B cell (primary cell): Measurements from ENCODE around the gene MMS19. TPM values are rescaled to one million over a fixed set of nuclear protein-coding genes. Genes with fewer than 3 reads are reported as not detected.

Experiments used
- ATAC-seq: fragments of 200-7000 bp; cut with Tn5 transposase; one replicate; pipeline ENCODE4 v1.10.0; 2021; ENCODE audit warnings: low read depth, mild to moderate bottlenecking, moderate number of reproducible peaks, moderate library complexity
- CTCF ChIA-PET: fragments of 350-600 bp; sonication (Branson Sonifier 250); formaldehyde crosslinking; loops from one replicate; lab custom pipeline; 2021; ENCODE audit warnings: antibody characterized with exemption, inconsistent platforms; lab: Charles Lee
- POLR2A ChIA-PET: fragments of 350-600 bp; sonication (Branson Sonifier 250); formaldehyde crosslinking; loops from one replicate; lab custom pipeline; 2021; ENCODE audit warnings: antibody characterized with exemption; lab: Charles Lee
- DNase-seq: peaks from one replicate; pipeline ENCODE4 v3.0.0; 2013
- H2AFZ ChIP-seq: 2 replicates; pipeline ENCODE4 v1.6.1; 2012; ENCODE audit warnings: mild to moderate bottlenecking, low read depth, low read length; ENCODE audit not compliant: insufficient read depth, poor library complexity, severe bottlenecking
- H3K27ac ChIP-seq, 2 donors: 1 replicate in 1 of 2; 2 replicates in 1 of 2; pipeline ENCODE4 v1.5.1; 2012 to 2013; ENCODE audit warnings: low read length in 2 of 2, mild to moderate bottlenecking in 2 of 2, moderate library complexity in 1 of 2
- H3K27me3 ChIP-seq, 4 experiments: fragments of 200-600 bp in 1 of 4; sonication (generic) in 1 of 4; replicated peaks in 1 of 4; 1 replicate in 2 of 4; 2 replicates in 2 of 4; pipeline versions ENCODE4 v1.6.1 to v1.7.0; 2013 to 2016; ENCODE audit warnings: low read length in 3 of 4, mild to moderate bottlenecking in 2 of 4, mixed read lengths in 1 of 4, moderate library complexity in 1 of 4; ENCODE audit not compliant: insufficient read depth in 4 of 4, control insufficient read depth in 3 of 4; ENCODE audit errors: control extremely low read depth in 1 of 4
- H3K36me3 ChIP-seq, 2 experiments: replicated peaks in 1 of 2; 1 replicate in 1 of 2; 2 replicates in 1 of 2; pipeline versions ENCODE4 v1.6.1 to v1.7.1; 2013; ENCODE audit warnings: low read length in 1 of 2; ENCODE audit not compliant: insufficient read depth in 2 of 2, control insufficient read depth in 1 of 2; ENCODE audit errors: control extremely low read depth in 1 of 2, extremely low read depth in 1 of 2
- H3K4me1 ChIP-seq, 2 donors: fragments of 200-600 bp in 1 of 2; sonication (generic) in 1 of 2; 1 replicate in 1 of 2; 2 replicates in 1 of 2; pipeline versions ENCODE4 v1.5.1 to v1.6.1; 2013 to 2017; ENCODE audit warnings: low read length in 2 of 2; ENCODE audit not compliant: control insufficient read depth in 2 of 2, insufficient read depth in 2 of 2
- H3K4me2 ChIP-seq: replicated peaks from 2 replicates; pipeline ENCODE3; 2012; ENCODE audit warnings: mild to moderate bottlenecking, low read depth, low read length; ENCODE audit not compliant: poor library complexity, severe bottlenecking
- H3K4me3 ChIP-seq, 5 experiments: fragments of 200-600 bp in 1 of 5; sonication (generic) in 1 of 5; 1 replicate in 3 of 5; 2 replicates in 2 of 5; pipeline versions ENCODE4 v1.5.1 to v1.7.0; 2011 to 2016; ENCODE audit warnings: low read length in 4 of 5, mild to moderate bottlenecking in 4 of 5, low read depth in 2 of 5, control low read depth in 1 of 5, moderate library complexity in 1 of 5; ENCODE audit not compliant: insufficient read depth in 1 of 5; ENCODE audit errors: control extremely low read depth in 1 of 5, extremely low read depth in 1 of 5
- H3K79me2 ChIP-seq: fragments of 200-600 bp; sonication (generic); one replicate; pipeline ENCODE4 v1.6.0; 2016; ENCODE audit warnings: low read length; ENCODE audit not compliant: control insufficient read depth, insufficient read depth
- H3K9ac ChIP-seq: fragments of 200-600 bp; sonication (generic); 2 replicates; pipeline ENCODE4 v1.6.1; 2017; ENCODE audit warnings: mild to moderate bottlenecking, low read length, moderate library complexity
- H3K9me3 ChIP-seq, 3 donors: one replicate each; pipeline versions ENCODE4 v1.6.1 to v1.7.1; 2013; ENCODE audit warnings: low read length in 2 of 3; ENCODE audit not compliant: control insufficient read depth in 2 of 3, insufficient read depth in 1 of 3; ENCODE audit errors: control extremely low read depth in 1 of 3
- H4K20me1 ChIP-seq: 2 replicates; pipeline ENCODE4 v1.6.0; 2012; ENCODE audit warnings: mild to moderate bottlenecking, low read length; ENCODE audit not compliant: insufficient read depth, control insufficient read depth, poor library complexity, severe bottlenecking
- H3K27ac Mint-ChIP-seq: one replicate; pipeline ENCODE4 v1.8.0; 2021; ENCODE audit warnings: mixed read lengths
- H3K27me3 Mint-ChIP-seq: one replicate; pipeline ENCODE4 v1.8.0; 2021; ENCODE audit warnings: mixed read lengths
- H3K4me1 Mint-ChIP-seq: one replicate; pipeline ENCODE4 v1.8.0; 2021; ENCODE audit warnings: mixed read lengths
- H3K4me3 Mint-ChIP-seq: one replicate; pipeline ENCODE4 v1.8.0; 2021; ENCODE audit warnings: mixed read lengths
- H3K9me3 Mint-ChIP-seq: one replicate; pipeline ENCODE4 v1.8.0; 2022; ENCODE audit warnings: mixed read lengths; ENCODE audit not compliant: insufficient read depth
- EZH2 ChIP-seq: IDR thresholded peaks from 2 replicates; pipeline ENCODE4 v1.6.1; 2012; ENCODE audit warnings: borderline replicate concordance, low read depth, mild to moderate bottlenecking, moderate library complexity, low read length; ENCODE audit not compliant: insufficient read depth, poor library complexity, severe bottlenecking
- WGBS: methylation state at CpG from one replicate; pipeline ENCODE4 v1.1.5; 2013; ENCODE audit warnings: missing lambda C conversion rate; ENCODE audit not compliant: insufficient coverage; 5-methylcytosine and 5-hydroxymethylcytosine counted together
- intact Hi-C: fragments of 100-400 bp; cut with micrococcal nuclease; formaldehyde crosslinking; loops from one replicate; pipeline ENCODE4 v1.10.0; 2022
- polyA plus RNA-seq: library from polyadenylated mRNA; depleted of rRNA; stranded (reverse); fragments of >200 nt; gene quantifications from 2 replicates; pipeline ENCODE4 v1.2.3, GENCODE V29; 2012
- total RNA-seq, 2 donors: library from RNA; stranded (reverse); fragments of 120-200 nt in 1 of 2; gene quantifications; 1 replicate in 1 of 2; 2 replicates in 1 of 2; pipeline versions ENCODE4 v1.2.3 to v1.2.4, GENCODE V29; 2013 to 2022
- TF ChIP-seq, protein P1 (sequence below): fragments of 200-600 bp; IDR thresholded peaks from one replicate; pipeline ENCODE4 v1.8.0; 2022; ENCODE audit warnings: antibody characterized with exemption, mild to moderate bottlenecking

Gene MMS19
- total and polyA plus RNA-seq, 2 donors (not counting 1 experiment from before 2014, with no cell fraction given): 82.1 to 102 TPM

DNA sequence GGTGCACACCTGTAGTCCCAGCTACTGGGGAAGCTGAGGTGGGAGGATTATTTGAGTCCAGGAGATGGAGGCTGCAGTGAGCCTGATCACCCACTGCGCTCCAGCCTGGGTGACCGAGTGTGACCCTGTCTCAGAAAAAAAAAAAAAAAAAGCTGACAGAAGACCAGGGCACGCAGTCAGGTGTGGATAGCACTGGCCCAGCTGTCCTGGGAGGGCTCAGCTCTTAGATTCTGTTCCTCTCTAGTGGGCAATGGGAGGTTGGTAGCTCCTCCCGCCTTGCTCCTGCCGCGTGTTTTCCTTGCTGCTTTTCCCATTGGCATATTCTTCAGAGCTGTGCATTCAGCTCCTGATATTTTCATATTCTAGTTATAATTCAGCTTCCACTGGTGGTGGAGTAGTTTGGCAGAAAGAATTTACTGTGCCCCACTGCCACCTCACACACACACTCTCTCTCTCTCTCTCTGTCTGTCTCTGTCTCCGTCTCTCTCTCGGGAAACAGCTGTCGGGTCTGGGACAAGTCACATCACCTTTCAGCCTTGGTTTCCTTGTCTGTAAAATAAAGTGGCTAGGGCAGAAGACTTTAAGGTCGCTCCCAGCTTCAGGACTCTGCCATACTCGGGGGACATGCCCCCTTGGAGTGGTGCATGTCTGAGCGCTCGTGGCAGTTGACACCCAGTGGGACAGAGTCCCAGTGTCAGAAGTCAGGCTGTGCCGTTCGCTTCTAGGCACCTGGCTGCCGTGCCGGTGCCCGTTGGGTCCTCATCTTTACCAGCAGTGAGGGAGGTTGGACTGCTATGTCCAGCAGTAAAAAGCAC, 48.4 kb upstream of the MMS19 start:
- intact Hi-C loops: no loop called here
- CTCF ChIA-PET: interaction anchor here (0.7 kb wide), 1 partner anchor 201 kb away, joined by 3 read pairs; no protein-coding TSS in a partner anchor
- H3K27me3 ChIP-seq: no peaks in the 10 kb centered on the region
- WGBS: 92% methylated on average over 12 of the region's 18 CpGs
- no peak overlapping the region for H3K27ac Mint-ChIP-seq
- no peak overlapping the region for H3K9ac ChIP-seq
- no peaks in the 10 kb centered on the region for H3K9me3 ChIP-seq
- H4K20me1 ChIP-seq: no peaks in the 10 kb centered on the region
- H3K79me2 ChIP-seq: no peaks in the 10 kb centered on the region
- peaks cover 8% of the 10 kb centered on the region for H3K27me3 Mint-ChIP-seq
- no peak overlapping the region for H3K4me3 ChIP-seq
- no peaks in the 10 kb centered on the region for H3K9me3 Mint-ChIP-seq
- POLR2A ChIA-PET: no interaction called here
- no peak overlapping the region for H2AFZ ChIP-seq
- no peak overlapping the region for H3K27ac ChIP-seq
- no peak overlapping the region for H3K4me2 ChIP-seq
- no peak for ATAC-seq
- H3K4me1 Mint-ChIP-seq: no peaks in the 10 kb centered on the region
- no peak for TF ChIP-seq EZH2
- TF ChIP-seq, protein P1, sequence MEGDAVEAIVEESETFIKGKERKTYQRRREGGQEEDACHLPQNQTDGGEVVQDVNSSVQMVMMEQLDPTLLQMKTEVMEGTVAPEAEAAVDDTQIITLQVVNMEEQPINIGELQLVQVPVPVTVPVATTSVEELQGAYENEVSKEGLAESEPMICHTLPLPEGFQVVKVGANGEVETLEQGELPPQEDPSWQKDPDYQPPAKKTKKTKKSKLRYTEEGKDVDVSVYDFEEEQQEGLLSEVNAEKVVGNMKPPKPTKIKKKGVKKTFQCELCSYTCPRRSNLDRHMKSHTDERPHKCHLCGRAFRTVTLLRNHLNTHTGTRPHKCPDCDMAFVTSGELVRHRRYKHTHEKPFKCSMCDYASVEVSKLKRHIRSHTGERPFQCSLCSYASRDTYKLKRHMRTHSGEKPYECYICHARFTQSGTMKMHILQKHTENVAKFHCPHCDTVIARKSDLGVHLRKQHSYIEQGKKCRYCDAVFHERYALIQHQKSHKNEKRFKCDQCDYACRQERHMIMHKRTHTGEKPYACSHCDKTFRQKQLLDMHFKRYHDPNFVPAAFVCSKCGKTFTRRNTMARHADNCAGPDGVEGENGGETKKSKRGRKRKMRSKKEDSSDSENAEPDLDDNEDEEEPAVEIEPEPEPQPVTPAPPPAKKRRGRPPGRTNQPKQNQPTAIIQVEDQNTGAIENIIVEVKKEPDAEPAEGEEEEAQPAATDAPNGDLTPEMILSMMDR: no peak
- no peaks in the 10 kb centered on the region for H3K36me3 ChIP-seq
- DNase-seq: no peak
- no peaks in the 10 kb centered on the region for H3K4me1 ChIP-seq
- H3K4me3 Mint-ChIP-seq: no peak overlapping the region

DNA sequence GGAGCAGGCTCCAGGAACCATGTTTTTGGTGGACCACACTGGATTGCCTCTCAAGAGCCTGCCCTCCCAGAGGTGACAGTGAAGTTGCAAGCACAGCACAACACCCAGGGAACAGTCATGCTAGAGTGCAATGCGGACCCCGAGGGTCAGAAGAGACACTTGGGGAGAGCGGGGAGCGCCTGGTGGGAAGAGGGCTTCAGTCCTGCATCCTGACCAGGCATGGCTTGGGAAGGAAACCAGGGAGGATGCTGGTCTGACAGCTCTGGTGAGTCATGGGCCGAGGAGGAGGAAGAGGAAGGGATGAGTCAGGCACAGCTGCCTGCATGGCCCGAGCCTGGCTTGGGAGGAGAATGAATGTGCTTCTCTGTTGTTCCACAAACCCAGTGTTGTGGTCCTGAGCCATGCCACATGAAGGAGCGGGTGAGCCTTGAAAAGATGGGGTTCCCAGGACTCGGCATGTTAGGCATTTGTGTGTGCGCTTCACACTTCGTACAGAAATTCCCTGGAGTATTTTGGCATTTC, 44.9 kb upstream of the MMS19 start:
- H3K27ac Mint-ChIP-seq: no peak overlapping the region
- no peak overlapping the region for H3K27ac ChIP-seq
- POLR2A ChIA-PET: no interaction called here
- no peak overlapping the region for H3K4me3 ChIP-seq
- TF ChIP-seq, protein P1: no peak
- no peak for TF ChIP-seq EZH2
- H3K27me3 ChIP-seq: no peaks in the 10 kb centered on the region
- no peak overlapping the region for H3K4me3 Mint-ChIP-seq
- no peak for ATAC-seq
- CTCF ChIA-PET: interaction anchor here (0.6 kb wide), 1 partner anchor 10 kb away, joined by 4 read pairs; no protein-coding TSS in a partner anchor
- H3K9me3 Mint-ChIP-seq: no peaks in the 10 kb centered on the region
- intact Hi-C loops: no loop called here
- no peaks in the 10 kb centered on the region for H4K20me1 ChIP-seq
- WGBS: 35% methylated on average over 10 of the region's 10 CpGs
- no peak overlapping the region for H3K4me2 ChIP-seq
- peaks cover 8% of the 10 kb centered on the region for H3K27me3 Mint-ChIP-seq
- H3K9ac ChIP-seq: no peak overlapping the region
- H3K36me3 ChIP-seq: no peaks in the 10 kb centered on the region
- no peaks in the 10 kb centered on the region for H3K79me2 ChIP-seq
- no peak overlapping the region for H2AFZ ChIP-seq
- no peaks in the 10 kb centered on the region for H3K4me1 Mint-ChIP-seq
- no peaks in the 10 kb centered on the region for H3K4me1 ChIP-seq
- H3K9me3 ChIP-seq: no peaks in the 10 kb centered on the region
- no peak for DNase-seq
